AML-193 (cell line): Measurements from ENCODE around the gene MRPL32.

Source experiments
- DNase-seq, 2 experiments: peaks; one replicate each; lab custom pipeline; 2025; lab: John Stamatoyannopoulos, UW

MRPL32 gene

GRCh38 chr7:42964849-42965805, 33.0 kb downstream of the MRPL32 start:
- peak in 1 of 2 experiments; percentile 1 for DNase-seq

DNA sequence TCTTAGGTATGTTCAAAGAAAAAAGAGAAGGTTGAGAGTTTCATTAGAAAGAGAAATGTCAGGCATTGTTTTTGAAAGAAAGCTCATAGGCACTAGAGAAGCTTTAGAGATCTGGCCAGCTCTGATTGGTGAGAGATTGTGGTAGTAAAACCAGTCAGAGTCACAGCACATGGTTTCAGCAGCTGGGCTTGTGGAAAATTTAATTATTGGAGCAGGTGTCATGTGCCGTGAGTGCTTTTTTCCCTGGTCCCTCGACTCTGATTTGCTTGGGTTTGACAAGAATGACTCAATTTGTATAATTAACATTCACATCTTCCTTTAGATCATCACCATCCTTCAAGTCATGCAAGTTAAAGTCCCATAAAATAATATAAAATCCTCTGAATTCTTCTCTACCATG, 35.2 kb downstream of the MRPL32 start:
- DNase-seq, result no peak

GRCh38 chr7:42972699-42973500, 40.7 kb downstream of the MRPL32 start:
- DNase-seq, result no peak

GRCh38 chr7:42976371-42976770, 44.2 kb downstream of the MRPL32 start:
- DNase-seq, result no peak

GRCh38 chr7:42978496-42978895, 46.3 kb downstream of the MRPL32 start:
- DNase-seq, result no peak

DNA sequence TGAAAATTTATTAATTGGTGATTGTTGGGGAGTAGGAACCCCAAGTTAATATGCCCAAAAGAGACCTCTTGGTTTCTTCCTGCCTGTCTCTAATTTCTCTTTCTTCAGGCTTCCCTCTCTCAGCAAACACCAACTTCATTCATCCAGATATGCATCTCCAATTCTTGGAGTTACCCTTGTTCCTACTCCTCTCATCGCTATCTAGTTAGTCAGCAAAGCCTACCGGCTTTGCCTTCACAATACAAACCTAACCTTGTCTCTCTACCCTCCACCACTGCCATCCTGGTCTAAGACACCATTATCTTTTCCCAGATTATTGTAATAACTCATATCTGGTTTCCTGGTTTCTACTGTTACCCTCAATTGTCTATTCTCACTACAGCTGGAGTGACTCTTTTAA, 47.9 kb downstream of the MRPL32 start:
- no peak for DNase-seq

GRCh38 chr7:42980514-42980913, 48.3 kb downstream of the MRPL32 start:
- no peak for DNase-seq

DNA sequence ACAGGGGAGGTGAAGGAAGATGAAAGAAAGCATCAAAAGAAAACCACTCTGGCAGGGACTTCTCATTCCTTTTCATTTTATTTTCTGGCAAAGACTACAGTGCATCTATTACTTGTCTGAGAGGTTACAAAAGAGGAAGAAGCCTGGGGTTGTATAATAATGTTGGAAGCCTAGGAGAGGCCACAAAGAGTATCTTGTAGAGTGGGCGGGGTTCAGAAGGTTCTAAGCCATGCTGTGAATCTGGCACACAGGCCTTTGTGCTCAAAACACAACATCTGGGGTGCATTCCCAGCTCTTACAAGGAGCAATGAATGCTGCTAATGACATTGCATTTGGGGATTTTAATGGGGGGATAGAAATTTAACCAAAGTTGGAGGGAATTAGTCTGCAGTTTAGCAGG, 49.4 kb downstream of the MRPL32 start:
- no peak for DNase-seq

GRCh38 chr7:42982604-42983115, 50.5 kb downstream of the MRPL32 start:
- no peak for DNase-seq

DNA sequence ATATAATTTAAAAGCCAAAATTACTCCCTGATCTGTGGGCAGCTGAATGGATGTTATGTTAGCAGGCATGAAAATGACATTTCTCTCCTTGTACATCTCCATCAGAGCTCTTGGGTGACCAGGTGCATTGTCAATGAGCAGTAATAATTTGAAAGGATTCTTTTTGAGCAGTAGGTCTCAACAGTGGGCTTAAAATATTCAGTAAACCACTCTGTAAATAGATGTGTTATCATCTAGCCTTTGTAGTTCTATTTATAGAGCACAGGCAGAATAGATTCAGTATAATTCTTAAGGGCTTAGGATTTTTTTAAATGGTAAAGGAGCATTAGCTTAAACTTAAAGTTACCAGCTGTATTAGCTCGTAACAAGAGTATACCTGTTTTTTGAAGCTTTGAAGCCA, 52.0 kb downstream of the MRPL32 start:
- no peak for DNase-seq

DNA sequence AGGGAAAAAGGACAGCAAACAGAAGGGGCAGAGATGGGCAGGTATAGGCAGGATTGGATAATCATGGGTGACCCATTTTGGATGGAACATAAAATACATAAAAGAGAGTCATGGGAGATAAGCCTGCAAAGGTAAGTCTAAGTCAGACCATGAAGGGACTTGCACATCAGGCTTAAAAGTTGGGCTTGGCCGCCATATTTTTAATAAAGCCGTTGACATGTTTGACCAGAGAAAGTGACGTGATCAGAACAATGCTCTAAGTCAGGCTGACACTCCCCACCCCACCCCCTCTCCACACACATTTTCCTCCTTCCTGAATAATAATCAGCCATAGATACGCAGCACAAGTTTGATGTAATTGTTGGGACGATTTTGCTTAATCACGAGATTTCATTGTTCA, 54.0 kb downstream of the MRPL32 start:
- DNase-seq, result no peak

DNA sequence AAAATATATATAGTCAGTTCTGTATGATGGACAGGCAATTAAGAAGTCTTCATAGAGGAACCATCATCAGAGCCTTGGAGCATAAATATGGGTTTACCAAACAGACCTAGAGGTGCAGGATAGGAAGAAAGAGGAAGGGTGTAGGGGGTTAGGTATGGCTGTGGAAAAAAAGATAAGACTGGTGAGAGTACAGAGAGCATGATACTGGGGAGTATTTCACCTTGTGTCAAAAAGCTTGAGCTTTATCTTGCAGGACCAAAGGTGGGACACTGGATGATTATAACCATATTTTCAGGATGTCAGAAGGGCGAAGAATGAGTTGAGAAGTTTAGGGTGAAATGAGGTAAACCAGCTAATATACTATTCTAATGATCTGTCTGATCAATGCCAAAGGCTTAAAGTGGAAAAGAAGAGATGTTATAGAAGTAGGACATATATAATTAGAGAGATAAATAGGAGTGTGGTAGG, 54.6 kb downstream of the MRPL32 start:
- DNase-seq, result no peak
